PC-3 (cell line): ENCODE results near the gene TCHH.

ENCODE experiments used
- CTCF ChIP-seq: fragments of 300-600 bp; sonication (generic); conservative IDR thresholded peaks from 2 replicates; pipeline ENCODE4 v1.5.1; 2017; ENCODE audit warnings: antibody characterized with exemption, low read depth, mild to moderate bottlenecking, low read length
- EZH2 ChIP-seq: fragments of 300-600 bp; sonication (generic); IDR thresholded peaks from one replicate; pipeline ENCODE4 v1.6.1; 2017; ENCODE audit warnings: antibody characterized with exemption, mild to moderate bottlenecking, low read length; ENCODE audit not compliant: unreplicated experiment
- EZH2phosphoT487 ChIP-seq: fragments of 300-600 bp; sonication (generic); IDR thresholded peaks from 2 replicates; pipeline ENCODE4 v1.6.1; 2018; ENCODE audit warnings: mild to moderate bottlenecking, antibody characterized with exemption, low read length, borderline replicate concordance

GRCh38 chr1:152110860-152111514 is 4.3 kb downstream of the TCHH start:
- TF ChIP-seq CTCF: no peak
- no peak for TF ChIP-seq EZH2phosphoT487
- no peak for TF ChIP-seq EZH2
